Activated CD8-positive, alpha-beta T cell treated with anti-CD3 and anti-CD28 coated beads, Interleukin-2, amount 10 ng/mL, durations not matched to agents 7 days and 5 days (primary cell): Measurements from ENCODE around the gene CDH11. TPM values are rescaled to one million over a fixed set of nuclear protein-coding genes. Genes with fewer than 3 reads are reported as not detected.

ENCODE experiments used
- ATAC-seq: fragments of 150-1000 bp; cut with Tn5 transposase; one replicate; pipeline ENCODE4 v1.10.0; 2021; ENCODE audit warnings: moderate library complexity
- CTCF ChIA-PET: fragments of 350-600 bp; sonication (Branson Sonifier 250); formaldehyde crosslinking; loops from one replicate; lab custom pipeline; 2021; ENCODE audit warnings: antibody characterized with exemption; lab: Charles Lee
- POLR2A ChIA-PET: fragments of 350-600 bp; sonication (Branson Sonifier 250); formaldehyde crosslinking; loops from one replicate; lab custom pipeline; 2021; ENCODE audit warnings: antibody characterized with exemption; lab: Charles Lee
- DNase-seq: peaks from one replicate; pipeline ENCODE4 v3.0.0-alpha.2; 2020
- H3K27ac Mint-ChIP-seq: one replicate; pipeline ENCODE4 v1.8.0; 2021; ENCODE audit warnings: mild to moderate bottlenecking, mixed read lengths
- H3K27me3 Mint-ChIP-seq: one replicate; pipeline ENCODE4 v1.8.0; 2021; ENCODE audit warnings: low read depth, mixed read lengths
- H3K36me3 Mint-ChIP-seq: one replicate; pipeline ENCODE4 v1.8.0; 2021; ENCODE audit warnings: low read depth, mixed read lengths
- H3K4me1 Mint-ChIP-seq: one replicate; pipeline ENCODE4 v1.8.0; 2021; ENCODE audit warnings: low read depth, mixed read lengths
- H3K4me3 Mint-ChIP-seq: one replicate; pipeline ENCODE4 v1.8.0; 2021; ENCODE audit warnings: mild to moderate bottlenecking, mixed read lengths
- H3K9me3 Mint-ChIP-seq: one replicate; pipeline ENCODE4 v1.8.0; 2022; ENCODE audit warnings: mixed read lengths; ENCODE audit not compliant: insufficient read depth
- total RNA-seq, 2 experiments: library from RNA; stranded (reverse); gene quantifications; one replicate each; pipeline ENCODE4 v1.2.3, GENCODE V29; 2021

CDH11 gene
- total RNA-seq, 2 experiments from 2014 or later = not detected

GRCh38 chr16:65038100-65038499 is 83.8 kb downstream of the CDH11 start:
- Mint-ChIP-seq H3K27ac (no peak overlapping the region), H3K9me3 (peaks cover 6% of the 10 kb centered on the region), H3K4me1 (no peaks in the 10 kb centered on the region), H3K36me3 (no peaks in the 10 kb centered on the region), H3K27me3 (no peaks in the 10 kb centered on the region), H3K4me3 (no peak overlapping the region)
- CTCF ChIA-PET = no interaction called here
- POLR2A ChIA-PET = no interaction called here
- ATAC-seq (no peak), DNase-seq (no peak)

GRCh38 chr16:65037556-65037955 is 84.3 kb downstream of the CDH11 start:
- Mint-ChIP-seq H3K27me3 (no peaks in the 10 kb centered on the region), H3K36me3 (no peaks in the 10 kb centered on the region), H3K9me3 (peaks cover 6% of the 10 kb centered on the region), H3K27ac (no peak overlapping the region), H3K4me3 (no peak overlapping the region), H3K4me1 (no peaks in the 10 kb centered on the region)
- POLR2A ChIA-PET = no interaction called here
- DNase-seq (no peak), ATAC-seq (no peak)
- CTCF ChIA-PET = no interaction called here

GRCh38 chr16:65034915-65035314 is 86.9 kb downstream of the CDH11 start:
- H3K27me3 Mint-ChIP-seq = no peaks in the 10 kb centered on the region
- no peaks in the 10 kb centered on the region for H3K4me1 Mint-ChIP-seq
- DNase-seq (no peak), ATAC-seq (no peak)
- ChIA-PET CTCF (no interaction called here), POLR2A (no interaction called here)
- no peak overlapping the region for H3K27ac Mint-ChIP-seq
- H3K4me3 Mint-ChIP-seq = no peak overlapping the region
- no peaks in the 10 kb centered on the region for H3K36me3 Mint-ChIP-seq
- H3K9me3 Mint-ChIP-seq = peaks cover 6% of the 10 kb centered on the region

GRCh38 chr16:65032387-65032786 is 89.5 kb downstream of the CDH11 start:
- no peak for ATAC-seq
- ChIA-PET POLR2A (no interaction called here), CTCF (no interaction called here)
- Mint-ChIP-seq H3K9me3 (no peaks in the 10 kb centered on the region), H3K27ac (no peak overlapping the region), H3K4me3 (no peak overlapping the region), H3K36me3 (no peaks in the 10 kb centered on the region), H3K27me3 (no peaks in the 10 kb centered on the region), H3K4me1 (no peaks in the 10 kb centered on the region)
- DNase-seq = no peak

GRCh38 chr16:65024767-65025178 is 97.1 kb downstream of the CDH11 start:
- H3K36me3 Mint-ChIP-seq = no peaks in the 10 kb centered on the region
- no peaks in the 10 kb centered on the region for H3K4me1 Mint-ChIP-seq
- H3K27ac Mint-ChIP-seq = no peak overlapping the region
- CTCF ChIA-PET = no interaction called here
- ATAC-seq (no peak), DNase-seq (no peak)
- no peak overlapping the region for H3K4me3 Mint-ChIP-seq
- POLR2A ChIA-PET = no interaction called here
- no peaks in the 10 kb centered on the region for H3K27me3 Mint-ChIP-seq
- H3K9me3 Mint-ChIP-seq = peaks cover 6% of the 10 kb centered on the region

- H3K36me3 Mint-ChIP-seq = no peaks in the 10 kb centered on the region
- DNase-seq (no peak), ATAC-seq (no peak)
- no peaks in the 10 kb centered on the region for H3K27me3 Mint-ChIP-seq
- peaks cover 6% of the 10 kb centered on the region for H3K9me3 Mint-ChIP-seq
- no peak overlapping the region for H3K4me3 Mint-ChIP-seq
- ChIA-PET CTCF (no interaction called here), POLR2A (no interaction called here)
- no peak overlapping the region for H3K27ac Mint-ChIP-seq
- no peaks in the 10 kb centered on the region for H3K4me1 Mint-ChIP-seq
Observed at GRCh38 chr16:65023802-65024201, 98.1 kb downstream of the CDH11 start.

GRCh38 chr16:65021852-65022595 is 99.8 kb downstream of the CDH11 start:
- H3K27me3 Mint-ChIP-seq = no peaks in the 10 kb centered on the region
- ChIA-PET POLR2A (no interaction called here), CTCF (no interaction called here)
- no peaks in the 10 kb centered on the region for H3K4me1 Mint-ChIP-seq
- H3K9me3 Mint-ChIP-seq = peaks cover 6% of the 10 kb centered on the region
- H3K36me3 Mint-ChIP-seq = no peaks in the 10 kb centered on the region
- ATAC-seq (no peak), DNase-seq (no peak)
- no peak overlapping the region for H3K27ac Mint-ChIP-seq
- H3K4me3 Mint-ChIP-seq = no peak overlapping the region

GRCh38 chr16:65016754-65017153 is 105.1 kb downstream of the CDH11 start:
- no peak overlapping the region for H3K27ac Mint-ChIP-seq
- ChIA-PET CTCF (no interaction called here), POLR2A (no interaction called here)
- no peaks in the 10 kb centered on the region for H3K27me3 Mint-ChIP-seq
- H3K36me3 Mint-ChIP-seq = no peaks in the 10 kb centered on the region
- no peaks in the 10 kb centered on the region for H3K4me1 Mint-ChIP-seq
- H3K4me3 Mint-ChIP-seq = no peak overlapping the region
- peaks cover 3% of the 10 kb centered on the region for H3K9me3 Mint-ChIP-seq
- no peak for ATAC-seq
- no peak for DNase-seq

- H3K27ac Mint-ChIP-seq = no peak overlapping the region
- ChIA-PET CTCF (no interaction called here), POLR2A (no interaction called here)
- H3K36me3 Mint-ChIP-seq = no peaks in the 10 kb centered on the region
- DNase-seq (no peak), ATAC-seq (no peak)
- no peaks in the 10 kb centered on the region for H3K4me1 Mint-ChIP-seq
- H3K9me3 Mint-ChIP-seq = peaks cover 3% of the 10 kb centered on the region
- H3K27me3 Mint-ChIP-seq = no peaks in the 10 kb centered on the region
- H3K4me3 Mint-ChIP-seq = no peak overlapping the region
Observed at GRCh38 chr16:65015599-65015998, 106.3 kb downstream of the CDH11 start.

GRCh38 chr16:65012357-65012756 is 109.5 kb downstream of the CDH11 start:
- ATAC-seq (no peak), DNase-seq (no peak)
- Mint-ChIP-seq H3K4me1 (no peaks in the 10 kb centered on the region), H3K36me3 (no peaks in the 10 kb centered on the region), H3K9me3 (peaks cover 7% of the 10 kb centered on the region), H3K27me3 (no peaks in the 10 kb centered on the region), H3K4me3 (no peak overlapping the region), H3K27ac (no peak overlapping the region)
- ChIA-PET POLR2A (no interaction called here), CTCF (no interaction called here)

GRCh38 chr16:65010125-65010524 is 111.7 kb downstream of the CDH11 start:
- CTCF ChIA-PET = no interaction called here
- POLR2A ChIA-PET = no interaction called here
- DNase-seq (no peak), ATAC-seq (no peak)
- no peaks in the 10 kb centered on the region for H3K36me3 Mint-ChIP-seq
- H3K4me1 Mint-ChIP-seq = no peaks in the 10 kb centered on the region
- peaks cover 13% of the 10 kb centered on the region for H3K9me3 Mint-ChIP-seq
- no peaks in the 10 kb centered on the region for H3K27me3 Mint-ChIP-seq
- H3K4me3 Mint-ChIP-seq = no peak overlapping the region
- H3K27ac Mint-ChIP-seq = no peak overlapping the region

GRCh38 chr16:65005696-65006095 is 116.2 kb downstream of the CDH11 start:
- Mint-ChIP-seq H3K27ac (no peak overlapping the region), H3K4me3 (no peak overlapping the region)

GRCh38 chr16:65004570-65004969 is 117.3 kb downstream of the CDH11 start:
- Mint-ChIP-seq H3K27me3 (no peaks in the 10 kb centered on the region), H3K9me3 (peaks cover 10% of the 10 kb centered on the region), H3K27ac (no peak overlapping the region), H3K4me3 (no peak overlapping the region), H3K4me1 (no peaks in the 10 kb centered on the region), H3K36me3 (no peaks in the 10 kb centered on the region)
- ATAC-seq = no peak
- ChIA-PET CTCF (no interaction called here), POLR2A (no interaction called here)
- no peak for DNase-seq

More at GRCh38 chr16:65005696-65006095, 116.2 kb downstream of the CDH11 start:
- H3K27me3 Mint-ChIP-seq = no peaks in the 10 kb centered on the region
- H3K36me3 Mint-ChIP-seq = no peaks in the 10 kb centered on the region
- ChIA-PET CTCF (no interaction called here), POLR2A (no interaction called here)
- H3K4me1 Mint-ChIP-seq = no peaks in the 10 kb centered on the region
- DNase-seq (no peak), ATAC-seq (no peak)
- H3K9me3 Mint-ChIP-seq = peaks cover 10% of the 10 kb centered on the region
